ENCODE results near the gene NEURL1.

NEURL1 gene

GRCh38 chr10:103638948-103639347 lies 145.4 kb downstream of the NEURL1 start:
- no peak overlapping the region for H3K4me3 ChIP-seq (ENCODE audit: low read depth, low read length)
- TF ChIP-seq POLR2A (IDR thresholded peaks at IDR 0.05; ENCODE audit: extremely low read depth, insufficient read length) (no peak), CTCF (IDR thresholded peaks at IDR 0.05; ENCODE audit: low read depth, low read length) (no peak), MAX (IDR thresholded peaks at IDR 0.05; ENCODE audit: low read depth, low read length) (no peak), MYC (IDR thresholded peaks at IDR 0.05; ENCODE audit: low read depth, low read length) (no peak)
- DNase-seq (ENCODE audit: low read depth): no peak

- H3K4me3 ChIP-seq (ENCODE audit: low read depth, low read length): no peak overlapping the region
- TF ChIP-seq CTCF (IDR thresholded peaks at IDR 0.05; ENCODE audit: low read depth, low read length) (no peak), POLR2A (IDR thresholded peaks at IDR 0.05; ENCODE audit: extremely low read depth, insufficient read length) (no peak), MYC (IDR thresholded peaks at IDR 0.05; ENCODE audit: low read depth, low read length) (no peak), MAX (IDR thresholded peaks at IDR 0.05; ENCODE audit: low read depth, low read length) (no peak)
- no peak for DNase-seq (ENCODE audit: low read depth)
Measured at GRCh38 chr10:103640436-103641181, 147.1 kb downstream of the NEURL1 start.

- no peak for TF ChIP-seq POLR2A (IDR thresholded peaks at IDR 0.05; ENCODE audit: extremely low read depth, insufficient read length)
- no peak for TF ChIP-seq MAX (IDR thresholded peaks at IDR 0.05; ENCODE audit: low read depth, low read length)
- no peak for TF ChIP-seq CTCF (IDR thresholded peaks at IDR 0.05; ENCODE audit: low read depth, low read length)
- no peak for TF ChIP-seq MYC (IDR thresholded peaks at IDR 0.05; ENCODE audit: low read depth, low read length)
- DNase-seq (ENCODE audit: low read depth): no peak
- no peak overlapping the region for H3K4me3 ChIP-seq (ENCODE audit: low read depth, low read length)
Measured at GRCh38 chr10:103641326-103641725, 147.8 kb downstream of the NEURL1 start.

Data from NB4 (cell line).